ENCODE data around the gene GTPBP3. TPM values are rescaled to one million over a fixed set of nuclear protein-coding genes. Genes with fewer than 3 reads are reported as not detected.

GTPBP3 gene
- total and polyA plus RNA-seq, 9 of the 15 experiments (the other 6 are each of a cell fraction or from before 2014, with no cell fraction given): 4.9 to 124 (median 22.6) TPM

DNA sequence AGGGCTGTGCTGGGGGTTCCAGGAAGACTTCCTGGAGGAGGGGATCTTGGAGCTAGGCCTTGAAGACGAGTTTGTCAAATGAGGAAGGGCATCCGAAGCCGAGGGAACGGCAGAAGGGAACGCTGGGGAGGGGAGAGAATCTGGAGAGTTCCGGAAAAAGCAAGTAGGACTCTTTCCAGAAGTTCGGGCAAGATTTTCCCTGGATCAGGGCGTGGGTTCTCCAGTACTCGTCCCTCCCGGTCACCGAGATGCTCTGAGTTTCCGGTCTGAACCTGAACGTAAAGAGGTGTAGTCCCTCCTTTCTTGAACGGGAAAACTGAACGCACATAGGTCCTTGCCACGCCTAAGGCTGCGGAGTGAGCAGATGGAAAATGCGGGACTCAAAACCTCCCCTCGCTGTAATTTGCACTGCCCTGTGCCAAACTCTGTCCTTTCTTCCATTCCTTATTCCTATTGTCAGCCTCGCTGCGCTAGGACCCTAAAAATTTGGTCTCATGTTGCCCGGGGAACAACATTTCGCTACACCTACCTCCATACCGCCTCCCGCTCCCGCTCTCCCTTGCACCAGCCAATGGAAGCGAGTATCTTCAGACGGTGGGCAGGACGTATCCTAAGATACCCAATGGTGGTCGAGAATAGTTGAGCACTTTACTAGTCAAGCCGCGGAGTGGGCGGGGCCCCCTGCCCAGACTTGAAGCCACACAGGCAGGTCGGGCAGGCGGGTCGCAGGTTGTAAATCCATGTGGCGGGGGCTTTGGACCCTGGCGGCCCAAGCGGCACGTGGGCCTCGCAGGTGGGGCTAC lies at the start of gene GTPBP3 (continued):
- TF ChIP-seq, protein P1, sequence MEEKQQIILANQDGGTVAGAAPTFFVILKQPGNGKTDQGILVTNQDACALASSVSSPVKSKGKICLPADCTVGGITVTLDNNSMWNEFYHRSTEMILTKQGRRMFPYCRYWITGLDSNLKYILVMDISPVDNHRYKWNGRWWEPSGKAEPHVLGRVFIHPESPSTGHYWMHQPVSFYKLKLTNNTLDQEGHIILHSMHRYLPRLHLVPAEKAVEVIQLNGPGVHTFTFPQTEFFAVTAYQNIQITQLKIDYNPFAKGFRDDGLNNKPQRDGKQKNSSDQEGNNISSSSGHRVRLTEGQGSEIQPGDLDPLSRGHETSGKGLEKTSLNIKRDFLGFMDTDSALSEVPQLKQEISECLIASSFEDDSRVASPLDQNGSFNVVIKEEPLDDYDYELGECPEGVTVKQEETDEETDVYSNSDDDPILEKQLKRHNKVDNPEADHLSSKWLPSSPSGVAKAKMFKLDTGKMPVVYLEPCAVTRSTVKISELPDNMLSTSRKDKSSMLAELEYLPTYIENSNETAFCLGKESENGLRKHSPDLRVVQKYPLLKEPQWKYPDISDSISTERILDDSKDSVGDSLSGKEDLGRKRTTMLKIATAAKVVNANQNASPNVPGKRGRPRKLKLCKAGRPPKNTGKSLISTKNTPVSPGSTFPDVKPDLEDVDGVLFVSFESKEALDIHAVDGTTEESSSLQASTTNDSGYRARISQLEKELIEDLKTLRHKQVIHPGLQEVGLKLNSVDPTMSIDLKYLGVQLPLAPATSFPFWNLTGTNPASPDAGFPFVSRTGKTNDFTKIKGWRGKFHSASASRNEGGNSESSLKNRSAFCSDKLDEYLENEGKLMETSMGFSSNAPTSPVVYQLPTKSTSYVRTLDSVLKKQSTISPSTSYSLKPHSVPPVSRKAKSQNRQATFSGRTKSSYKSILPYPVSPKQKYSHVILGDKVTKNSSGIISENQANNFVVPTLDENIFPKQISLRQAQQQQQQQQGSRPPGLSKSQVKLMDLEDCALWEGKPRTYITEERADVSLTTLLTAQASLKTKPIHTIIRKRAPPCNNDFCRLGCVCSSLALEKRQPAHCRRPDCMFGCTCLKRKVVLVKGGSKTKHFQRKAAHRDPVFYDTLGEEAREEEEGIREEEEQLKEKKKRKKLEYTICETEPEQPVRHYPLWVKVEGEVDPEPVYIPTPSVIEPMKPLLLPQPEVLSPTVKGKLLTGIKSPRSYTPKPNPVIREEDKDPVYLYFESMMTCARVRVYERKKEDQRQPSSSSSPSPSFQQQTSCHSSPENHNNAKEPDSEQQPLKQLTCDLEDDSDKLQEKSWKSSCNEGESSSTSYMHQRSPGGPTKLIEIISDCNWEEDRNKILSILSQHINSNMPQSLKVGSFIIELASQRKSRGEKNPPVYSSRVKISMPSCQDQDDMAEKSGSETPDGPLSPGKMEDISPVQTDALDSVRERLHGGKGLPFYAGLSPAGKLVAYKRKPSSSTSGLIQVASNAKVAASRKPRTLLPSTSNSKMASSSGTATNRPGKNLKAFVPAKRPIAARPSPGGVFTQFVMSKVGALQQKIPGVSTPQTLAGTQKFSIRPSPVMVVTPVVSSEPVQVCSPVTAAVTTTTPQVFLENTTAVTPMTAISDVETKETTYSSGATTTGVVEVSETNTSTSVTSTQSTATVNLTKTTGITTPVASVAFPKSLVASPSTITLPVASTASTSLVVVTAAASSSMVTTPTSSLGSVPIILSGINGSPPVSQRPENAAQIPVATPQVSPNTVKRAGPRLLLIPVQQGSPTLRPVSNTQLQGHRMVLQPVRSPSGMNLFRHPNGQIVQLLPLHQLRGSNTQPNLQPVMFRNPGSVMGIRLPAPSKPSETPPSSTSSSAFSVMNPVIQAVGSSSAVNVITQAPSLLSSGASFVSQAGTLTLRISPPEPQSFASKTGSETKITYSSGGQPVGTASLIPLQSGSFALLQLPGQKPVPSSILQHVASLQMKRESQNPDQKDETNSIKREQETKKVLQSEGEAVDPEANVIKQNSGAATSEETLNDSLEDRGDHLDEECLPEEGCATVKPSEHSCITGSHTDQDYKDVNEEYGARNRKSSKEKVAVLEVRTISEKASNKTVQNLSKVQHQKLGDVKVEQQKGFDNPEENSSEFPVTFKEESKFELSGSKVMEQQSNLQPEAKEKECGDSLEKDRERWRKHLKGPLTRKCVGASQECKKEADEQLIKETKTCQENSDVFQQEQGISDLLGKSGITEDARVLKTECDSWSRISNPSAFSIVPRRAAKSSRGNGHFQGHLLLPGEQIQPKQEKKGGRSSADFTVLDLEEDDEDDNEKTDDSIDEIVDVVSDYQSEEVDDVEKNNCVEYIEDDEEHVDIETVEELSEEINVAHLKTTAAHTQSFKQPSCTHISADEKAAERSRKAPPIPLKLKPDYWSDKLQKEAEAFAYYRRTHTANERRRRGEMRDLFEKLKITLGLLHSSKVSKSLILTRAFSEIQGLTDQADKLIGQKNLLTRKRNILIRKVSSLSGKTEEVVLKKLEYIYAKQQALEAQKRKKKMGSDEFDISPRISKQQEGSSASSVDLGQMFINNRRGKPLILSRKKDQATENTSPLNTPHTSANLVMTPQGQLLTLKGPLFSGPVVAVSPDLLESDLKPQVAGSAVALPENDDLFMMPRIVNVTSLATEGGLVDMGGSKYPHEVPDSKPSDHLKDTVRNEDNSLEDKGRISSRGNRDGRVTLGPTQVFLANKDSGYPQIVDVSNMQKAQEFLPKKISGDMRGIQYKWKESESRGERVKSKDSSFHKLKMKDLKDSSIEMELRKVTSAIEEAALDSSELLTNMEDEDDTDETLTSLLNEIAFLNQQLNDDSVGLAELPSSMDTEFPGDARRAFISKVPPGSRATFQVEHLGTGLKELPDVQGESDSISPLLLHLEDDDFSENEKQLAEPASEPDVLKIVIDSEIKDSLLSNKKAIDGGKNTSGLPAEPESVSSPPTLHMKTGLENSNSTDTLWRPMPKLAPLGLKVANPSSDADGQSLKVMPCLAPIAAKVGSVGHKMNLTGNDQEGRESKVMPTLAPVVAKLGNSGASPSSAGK (IDR thresholded peaks at IDR 0.05): peak; percentile 92
- TF ChIP-seq FOSL1 (tag; conservative IDR thresholded peaks at IDR 0.05) (peak; percentile 54), POLR2AphosphoS5 (IDR thresholded peaks at IDR 0.05; ENCODE audit: control insufficient read depth, insufficient read depth, low read depth, low read length) (peak; percentile 72), PHF21A (IDR thresholded peaks at IDR 0.05; ENCODE audit: borderline replicate concordance, low read depth) (peak; percentile 81; the same call in 1 of the 2 replicates), HDAC1 (IDR thresholded peaks at IDR 0.05) (peak in 1 of 2 experiments; percentile 78; a peak in 2 of 4 replicates), CC2D1A (IDR thresholded peaks at IDR 0.05) (peak; percentile 89), HDAC8 (tag; IDR thresholded peaks at IDR 0.05) (no peak)
- TF ChIP-seq, protein P2, sequence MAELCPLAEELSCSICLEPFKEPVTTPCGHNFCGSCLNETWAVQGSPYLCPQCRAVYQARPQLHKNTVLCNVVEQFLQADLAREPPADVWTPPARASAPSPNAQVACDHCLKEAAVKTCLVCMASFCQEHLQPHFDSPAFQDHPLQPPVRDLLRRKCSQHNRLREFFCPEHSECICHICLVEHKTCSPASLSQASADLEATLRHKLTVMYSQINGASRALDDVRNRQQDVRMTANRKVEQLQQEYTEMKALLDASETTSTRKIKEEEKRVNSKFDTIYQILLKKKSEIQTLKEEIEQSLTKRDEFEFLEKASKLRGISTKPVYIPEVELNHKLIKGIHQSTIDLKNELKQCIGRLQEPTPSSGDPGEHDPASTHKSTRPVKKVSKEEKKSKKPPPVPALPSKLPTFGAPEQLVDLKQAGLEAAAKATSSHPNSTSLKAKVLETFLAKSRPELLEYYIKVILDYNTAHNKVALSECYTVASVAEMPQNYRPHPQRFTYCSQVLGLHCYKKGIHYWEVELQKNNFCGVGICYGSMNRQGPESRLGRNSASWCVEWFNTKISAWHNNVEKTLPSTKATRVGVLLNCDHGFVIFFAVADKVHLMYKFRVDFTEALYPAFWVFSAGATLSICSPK (IDR thresholded peaks at IDR 0.05; ENCODE audit: borderline replicate concordance): peak; percentile 90; the same call in 1 of the 2 replicates
- TF ChIP-seq, protein P3, sequence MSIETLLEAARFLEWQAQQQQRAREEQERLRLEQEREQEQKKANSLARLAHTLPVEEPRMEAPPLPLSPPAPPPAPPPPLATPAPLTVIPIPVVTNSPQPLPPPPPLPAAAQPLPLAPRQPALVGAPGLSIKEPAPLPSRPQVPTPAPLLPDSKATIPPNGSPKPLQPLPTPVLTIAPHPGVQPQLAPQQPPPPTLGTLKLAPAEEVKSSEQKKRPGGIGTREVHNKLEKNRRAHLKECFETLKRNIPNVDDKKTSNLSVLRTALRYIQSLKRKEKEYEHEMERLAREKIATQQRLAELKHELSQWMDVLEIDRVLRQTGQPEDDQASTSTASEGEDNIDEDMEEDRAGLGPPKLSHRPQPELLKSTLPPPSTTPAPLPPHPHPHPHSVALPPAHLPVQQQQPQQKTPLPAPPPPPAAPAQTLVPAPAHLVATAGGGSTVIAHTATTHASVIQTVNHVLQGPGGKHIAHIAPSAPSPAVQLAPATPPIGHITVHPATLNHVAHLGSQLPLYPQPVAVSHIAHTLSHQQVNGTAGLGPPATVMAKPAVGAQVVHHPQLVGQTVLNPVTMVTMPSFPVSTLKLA (conservative IDR thresholded peaks at IDR 0.05): peak; percentile 88 to 90
- TF ChIP-seq, protein P4, sequence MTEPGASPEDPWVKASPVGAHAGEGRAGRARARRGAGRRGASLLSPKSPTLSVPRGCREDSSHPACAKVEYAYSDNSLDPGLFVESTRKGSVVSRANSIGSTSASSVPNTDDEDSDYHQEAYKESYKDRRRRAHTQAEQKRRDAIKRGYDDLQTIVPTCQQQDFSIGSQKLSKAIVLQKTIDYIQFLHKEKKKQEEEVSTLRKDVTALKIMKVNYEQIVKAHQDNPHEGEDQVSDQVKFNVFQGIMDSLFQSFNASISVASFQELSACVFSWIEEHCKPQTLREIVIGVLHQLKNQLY (CRISPR knock-in tag; conservative IDR thresholded peaks at IDR 0.05): no peak; a peak in 1 of 4 replicates
